ENCODE measurements around the gene ARHGAP12.

The ARHGAP12 gene

GRCh38 chr10:31759799-31760626 is 168.6 kb downstream of the ARHGAP12 start:
- peak; percentile 92 to 99 (median 97) for DNase-seq
- intact Hi-C loops (cut with DNase I), result loop anchor here (5.0 to 10.0 kb wide), 3 partner anchors 55 to 975 kb away; partner anchors contain the start of gene ZNF438

GRCh38 chr10:31759124-31759798 is 169.4 kb downstream of the ARHGAP12 start:
- peak in 37 of 42 donors; percentile 26 to 78 (median 48) for DNase-seq
- intact Hi-C loops (cut with DNase I), result loop anchor here (10.0 kb wide), 2 partner anchors 54 to 974 kb away; no protein-coding TSS in a partner anchor

- DNase-seq, result no peak
- intact Hi-C loops (cut with DNase I), result loop anchor here (10.0 kb wide), 2 partner anchors 54 to 974 kb away; no protein-coding TSS in a partner anchor
These were observed 170.1 kb downstream of the ARHGAP12 start for GRCh38 chr10:31758495-31758894.

GRCh38 chr10:31757831-31758230 is 170.8 kb downstream of the ARHGAP12 start:
- peak in 2 of 42 donors; percentile 43 to 46 for DNase-seq
- intact Hi-C loops (cut with DNase I), result loop anchor here (10.0 kb wide), 2 partner anchors 53 to 973 kb away; no protein-coding TSS in a partner anchor

- DNase-seq, result peak in 22 of 42 donors; percentile 20 to 74 (median 42)
- intact Hi-C loops (cut with DNase I), result loop anchor here (10.0 kb wide), 2 partner anchors 53 to 973 kb away; no protein-coding TSS in a partner anchor
These were observed 171.2 kb downstream of the ARHGAP12 start for GRCh38 chr10:31757386-31757791.

- DNase-seq, result no peak
- intact Hi-C loops (cut with DNase I), result loop anchor here (10.0 kb wide), 2 partner anchors 52 to 972 kb away; no protein-coding TSS in a partner anchor
These were observed 171.9 kb downstream of the ARHGAP12 start for GRCh38 chr10:31756729-31757110.

GRCh38 chr10:31756101-31756728 is 172.4 kb downstream of the ARHGAP12 start:
- no peak for DNase-seq

More at GRCh38 chr10:31756101-31756728, 172.4 kb downstream of the ARHGAP12 start:
- intact Hi-C loops (cut with DNase I), result loop anchor here (10.0 kb wide), 2 partner anchors 51 to 971 kb away; no protein-coding TSS in a partner anchor
